Vagina (tissue), 2 donors: ENCODE results near the gene EIF3F.

Experiments used
- POLR2A ChIP-seq, 2 donors: fragments of 450-650 bp; IDR thresholded peaks; one replicate each; pipeline ENCODE4 v1.6.1; 2017; ENCODE audit warnings: antibody characterized with exemption in 2 of 2, mild to moderate bottlenecking in 2 of 2, moderate library complexity in 2 of 2
- POLR2AphosphoS5 ChIP-seq, 2 donors: sonication (generic); formaldehyde crosslinking; IDR thresholded peaks; one replicate each; pipeline ENCODE4 v1.9.0; 2017; ENCODE audit warnings: antibody characterized with exemption in 2 of 2, mild to moderate bottlenecking in 2 of 2, low read depth in 1 of 2; ENCODE audit not compliant: insufficient read depth in 1 of 2
- TF ChIP-seq, protein P1 (sequence below), 3 experiments: fragments of 450-650 bp in 2 of 3; fragments of 200-600 bp in 1 of 3; sonication (generic) in 1 of 3; IDR thresholded peaks; one replicate each; pipeline ENCODE4 v1.5.1; 2017 to 2019; ENCODE audit warnings: antibody characterized with exemption in 3 of 3, mild to moderate bottlenecking in 2 of 3, moderate library complexity in 2 of 3

DNA sequence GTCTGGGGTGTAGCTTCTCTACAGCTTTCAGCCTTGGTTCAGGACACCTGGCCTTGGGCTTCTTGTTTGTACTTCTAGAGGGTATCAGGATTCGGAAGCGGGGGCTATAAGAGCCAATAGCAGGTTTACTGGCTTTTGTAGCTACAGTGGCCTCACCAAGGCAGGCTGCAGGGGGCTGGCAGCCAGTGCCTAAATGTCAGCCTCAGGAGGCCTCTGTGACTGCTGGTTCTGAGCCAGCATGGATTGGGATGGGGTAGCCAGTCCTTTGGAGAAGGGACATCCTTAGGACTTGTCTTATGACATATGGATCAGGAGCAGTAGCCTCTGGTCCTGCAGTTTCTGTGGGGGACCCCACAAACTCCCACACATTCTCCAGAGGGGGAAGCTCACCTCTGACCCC is 29.9 kb downstream of the EIF3F start:
- TF ChIP-seq, protein P1, sequence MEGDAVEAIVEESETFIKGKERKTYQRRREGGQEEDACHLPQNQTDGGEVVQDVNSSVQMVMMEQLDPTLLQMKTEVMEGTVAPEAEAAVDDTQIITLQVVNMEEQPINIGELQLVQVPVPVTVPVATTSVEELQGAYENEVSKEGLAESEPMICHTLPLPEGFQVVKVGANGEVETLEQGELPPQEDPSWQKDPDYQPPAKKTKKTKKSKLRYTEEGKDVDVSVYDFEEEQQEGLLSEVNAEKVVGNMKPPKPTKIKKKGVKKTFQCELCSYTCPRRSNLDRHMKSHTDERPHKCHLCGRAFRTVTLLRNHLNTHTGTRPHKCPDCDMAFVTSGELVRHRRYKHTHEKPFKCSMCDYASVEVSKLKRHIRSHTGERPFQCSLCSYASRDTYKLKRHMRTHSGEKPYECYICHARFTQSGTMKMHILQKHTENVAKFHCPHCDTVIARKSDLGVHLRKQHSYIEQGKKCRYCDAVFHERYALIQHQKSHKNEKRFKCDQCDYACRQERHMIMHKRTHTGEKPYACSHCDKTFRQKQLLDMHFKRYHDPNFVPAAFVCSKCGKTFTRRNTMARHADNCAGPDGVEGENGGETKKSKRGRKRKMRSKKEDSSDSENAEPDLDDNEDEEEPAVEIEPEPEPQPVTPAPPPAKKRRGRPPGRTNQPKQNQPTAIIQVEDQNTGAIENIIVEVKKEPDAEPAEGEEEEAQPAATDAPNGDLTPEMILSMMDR (IDR thresholded peaks at IDR 0.05) = no peak
- no peak for TF ChIP-seq POLR2A (IDR thresholded peaks at IDR 0.05)
- TF ChIP-seq POLR2AphosphoS5 (IDR thresholded peaks at IDR 0.05; ENCODE audit: insufficient read depth in 1 of 2, low read depth in 1 of 2) = no peak
